Kidney (tissue), 14 donors: Measurements from ENCODE around the gene WAPL. TPM values are rescaled to one million over a fixed set of nuclear protein-coding genes. Genes with fewer than 3 reads are reported as not detected.

Experiments used
- DNase-seq, 5 donors: peaks; one replicate each; pipeline ENCODE4 v3.0.0-alpha.2; 2013 to 2020
- FAIRE-seq: peaks from 2 replicates; lab custom pipeline; 2012; peaks lifted over from hg19 to GRCh38; lab: Jason Lieb, UNC
- H3K27ac ChIP-seq, 2 donors: one replicate each; pipeline ENCODE4 v1.7.0; 2013; ENCODE audit warnings: low read depth in 2 of 2, low read length in 2 of 2, inconsistent platforms in 1 of 2
- H3K27me3 ChIP-seq: one replicate; pipeline ENCODE4 v1.7.1; 2013; ENCODE audit warnings: low read length, inconsistent platforms; ENCODE audit not compliant: control insufficient read depth, insufficient read depth
- H3K36me3 ChIP-seq, 3 donors: one replicate each; pipeline versions ENCODE4 v1.7.0 to v1.7.1; 2013; ENCODE audit warnings: low read length in 3 of 3, control low read depth in 1 of 3, inconsistent platforms in 1 of 3; ENCODE audit not compliant: insufficient read depth in 3 of 3, control insufficient read depth in 2 of 3
- H3K4me1 ChIP-seq, 3 donors: one replicate each; pipeline versions ENCODE4 v1.7.0 to v1.7.1; 2013; ENCODE audit warnings: low read length in 3 of 3, inconsistent platforms in 1 of 3, low read depth in 1 of 3; ENCODE audit not compliant: control insufficient read depth in 2 of 3, insufficient read depth in 2 of 3
- H3K4me3 ChIP-seq, 3 donors: one replicate each; pipeline versions ENCODE4 v1.7.0 to v1.8.1; 2013; ENCODE audit warnings: low read length in 3 of 3, control low read depth in 1 of 3, inconsistent platforms in 1 of 3
- H3K9ac ChIP-seq, 3 donors: one replicate each; pipeline versions ENCODE4 v1.7.0 to v1.7.1; 2013; ENCODE audit warnings: low read length in 3 of 3, control low read depth in 1 of 3, inconsistent platforms in 1 of 3
- H3K9me3 ChIP-seq, 3 donors: one replicate each; pipeline versions ENCODE4 v1.7.0 to v1.7.1; 2013; ENCODE audit warnings: low read length in 3 of 3, control low read depth in 1 of 3, inconsistent platforms in 1 of 3; ENCODE audit not compliant: control insufficient read depth in 2 of 3, insufficient read depth in 1 of 3
- CTCF ChIP-seq: IDR thresholded peaks from 3 replicates; pipeline ENCODE4 v1.5.1; 2012; ENCODE audit warnings: mild to moderate bottlenecking, moderate library complexity, borderline replicate concordance; ENCODE audit not compliant: insufficient read depth; ENCODE audit errors: extremely low read depth
- intact Hi-C: fragments of 100-400 bp; cut with DNase I; formaldehyde crosslinking; loops from one replicate; pipeline ENCODE4 v1.11.1; 2022
- polyA plus RNA-seq: library from polyadenylated mRNA; stranded (reverse); fragments of 350-450 nt; fragmentation: Illumina TruSeq; extraction: RNeasy Lipid Tissue Mini Kit (QIAGEN cat#74804); gene quantifications from one replicate; pipeline ENCODE4 v1.2.3, GENCODE V29; 2014; ENCODE audit warnings: low read depth, low replicate concordance; ENCODE audit not compliant: insufficient read depth
- total RNA-seq: library from RNA; stranded (reverse); fragmentation: NEBNext Ultra II Directional; extraction: Animal tissue kit (Norgen Biotek cat#: 25700); gene quantifications from one replicate; pipeline ENCODE4 v1.2.1, GENCODE V29; 2021
- donor health status: control.
- donor health status: control.
- donor health status: control.
- donor health status: control.
- donor health status: control.
- donor health status: DM: yes; HTN: yes; CAD: no.
- donor health status: Normal renal cell carcinoma (clear cell type).

The WAPL gene
- total and polyA plus RNA-seq, 2 donors from 2014 or later = 17.6 to 34.7 TPM

- Histone ChIP-seq H3K27me3 (peaks cover 10% of the 10 kb centered on the region), H3K9me3 (no peaks in the 10 kb centered on the region), H3K4me1 (no peaks in the 10 kb centered on the region), H3K27ac (no peak overlapping the region), H3K9ac (no peak overlapping the region), H3K36me3 (no peaks in the 10 kb centered on the region), H3K4me3 (no peak overlapping the region)
- no peak for TF ChIP-seq CTCF
- intact Hi-C loops = no loop called here
- no peak for DNase-seq
- FAIRE-seq = no peak
Measured at GRCh38 chr10:86391986-86392722, 129.4 kb downstream of the WAPL start.

- Histone ChIP-seq H3K4me3 (no peak overlapping the region), H3K9me3 (no peaks in the 10 kb centered on the region), H3K27me3 (peaks cover 10% of the 10 kb centered on the region), H3K4me1 (no peaks in the 10 kb centered on the region), H3K36me3 (no peaks in the 10 kb centered on the region), H3K27ac (no peak overlapping the region), H3K9ac (no peak overlapping the region)
- DNase-seq (no peak), FAIRE-seq (no peak)
- intact Hi-C loops = no loop called here
- no peak for TF ChIP-seq CTCF
Measured at GRCh38 chr10:86391236-86391840, 130.3 kb downstream of the WAPL start.

- no peak overlapping the region for H3K4me3 ChIP-seq
- no peaks in the 10 kb centered on the region for H3K36me3 ChIP-seq
- peaks cover 10% of the 10 kb centered on the region for H3K27me3 ChIP-seq
- no peaks in the 10 kb centered on the region for H3K9me3 ChIP-seq
- H3K4me1 ChIP-seq = no peaks in the 10 kb centered on the region
- FAIRE-seq = no peak
- intact Hi-C loops = no loop called here
- TF ChIP-seq CTCF = no peak
- no peak overlapping the region for H3K9ac ChIP-seq
- peak in 1 of 5 donors; percentile 69 for DNase-seq
- no peak overlapping the region for H3K27ac ChIP-seq
Measured at GRCh38 chr10:86390337-86391120, 131.1 kb downstream of the WAPL start.
